ENCODE measurements around the gene STAG1.
"Not testable (repeated sequence)": the region's sequence is repeated elsewhere in the genome, so short reads cannot be mapped to it uniquely, and the experiment has no call there.

Gene STAG1

GRCh38 chr3:136512381-136512780 is 239.8 kb downstream of the STAG1 start:
- no peak for DNase-seq (ENCODE audit: low read depth in 3 of 3)

- DNase-seq (ENCODE audit: low read depth in 3 of 3), result no peak
These were observed 246.5 kb downstream of the STAG1 start for GRCh38 chr3:136505676-136506075.

DNA sequence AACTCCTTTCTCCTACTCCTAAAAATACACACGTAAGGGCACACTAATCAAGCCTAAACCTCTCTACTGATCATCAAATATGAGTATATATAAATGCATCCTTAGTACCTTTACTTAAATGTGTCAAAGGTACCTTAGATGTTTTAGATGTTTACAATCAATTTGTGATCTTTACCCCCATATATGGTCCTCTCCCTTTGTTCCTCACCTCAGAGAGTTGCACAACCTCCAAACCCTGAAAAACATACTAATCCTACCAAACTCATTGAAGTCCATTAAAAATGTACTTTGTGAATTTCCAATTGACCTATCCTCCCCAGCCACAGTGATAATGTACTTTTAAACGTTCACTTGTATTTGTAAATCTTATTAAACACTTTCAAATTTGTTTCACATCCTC is 249.1 kb downstream of the STAG1 start:
- no peak for DNase-seq (ENCODE audit: low read depth in 3 of 3)

DNA sequence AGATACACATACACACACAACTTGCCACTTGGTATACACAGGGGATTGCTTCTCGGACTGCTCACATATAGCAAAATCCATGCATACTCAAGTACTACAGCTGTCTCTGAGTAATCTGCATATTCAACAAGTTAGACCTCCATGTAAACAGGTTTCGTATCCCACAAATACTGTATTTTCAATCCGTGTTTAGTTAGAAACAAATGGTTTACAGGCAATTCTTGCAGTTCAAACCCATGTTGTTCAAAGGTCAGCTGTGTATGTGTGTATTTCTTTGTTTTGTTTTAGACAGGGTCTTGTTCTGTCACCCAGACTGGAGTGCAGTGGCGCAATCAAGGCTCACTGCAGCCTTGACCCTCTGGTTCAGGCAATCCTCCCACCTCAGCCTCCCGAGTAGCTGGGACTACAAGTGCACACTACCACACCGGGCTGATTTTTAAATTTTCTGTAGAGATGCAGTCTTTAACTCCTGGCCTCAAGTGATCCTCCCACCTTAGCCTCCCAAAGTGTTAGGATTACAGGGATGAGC is 253.2 kb downstream of the STAG1 start:
- DNase-seq (ENCODE audit: low read depth in 3 of 3), result no peak

- DNase-seq (ENCODE audit: low read depth in 3 of 3), result no peak
These were observed 257.0 kb downstream of the STAG1 start for GRCh38 chr3:136495213-136495612.

GRCh38 chr3:136490646-136491405 is 261.4 kb downstream of the STAG1 start:
- DNase-seq (ENCODE audit: low read depth in 3 of 3), result no peak

DNA sequence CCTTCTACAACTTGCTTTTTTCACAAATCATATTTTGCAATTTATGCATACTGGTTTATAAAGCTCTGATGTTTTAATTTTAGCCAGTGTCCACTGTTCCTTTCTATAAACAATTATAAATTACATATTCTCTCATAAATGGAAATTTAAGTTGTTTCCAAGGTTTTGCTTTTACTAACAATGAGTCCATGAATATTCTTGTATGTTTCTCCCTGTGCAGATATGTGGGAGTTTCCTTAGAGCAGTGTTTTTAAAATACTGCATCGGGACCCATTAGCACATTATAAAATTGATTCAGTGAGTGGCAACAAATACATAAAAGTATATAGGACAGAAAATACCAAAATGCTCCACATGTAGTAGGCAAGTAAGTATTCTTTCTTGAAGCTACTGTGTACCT is 266.4 kb downstream of the STAG1 start:
- DNase-seq (ENCODE audit: low read depth in 3 of 3), result no peak

GRCh38 chr3:136476280-136476679 is 275.9 kb downstream of the STAG1 start:
- no peak for DNase-seq (ENCODE audit: low read depth in 3 of 3)

DNA sequence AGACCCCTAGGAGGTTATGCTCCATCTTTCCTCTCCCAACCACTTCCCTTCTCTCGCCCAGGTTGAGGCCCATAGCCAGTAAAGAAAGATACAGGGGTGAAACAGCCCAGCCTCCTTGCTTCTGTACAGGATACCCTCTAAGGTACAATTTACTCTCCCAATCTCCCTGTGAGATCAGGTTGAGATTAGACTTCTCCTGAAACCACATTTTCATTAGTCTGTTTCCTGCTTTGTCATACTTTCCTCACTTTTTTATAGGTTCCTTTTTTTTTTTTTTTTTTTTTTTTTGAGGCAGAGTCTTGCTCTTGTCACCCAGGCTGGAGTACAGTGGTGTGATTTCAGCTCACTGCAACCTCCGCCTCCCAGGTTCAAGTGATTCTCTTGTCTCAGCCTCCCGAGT is 277.3 kb downstream of the STAG1 start:
- DNase-seq (ENCODE audit: low read depth in 3 of 3), result not testable (repeated sequence)

- no peak for DNase-seq (ENCODE audit: low read depth in 3 of 3)
These were observed 278.4 kb downstream of the STAG1 start for GRCh38 chr3:136473716-136474326.

DNA sequence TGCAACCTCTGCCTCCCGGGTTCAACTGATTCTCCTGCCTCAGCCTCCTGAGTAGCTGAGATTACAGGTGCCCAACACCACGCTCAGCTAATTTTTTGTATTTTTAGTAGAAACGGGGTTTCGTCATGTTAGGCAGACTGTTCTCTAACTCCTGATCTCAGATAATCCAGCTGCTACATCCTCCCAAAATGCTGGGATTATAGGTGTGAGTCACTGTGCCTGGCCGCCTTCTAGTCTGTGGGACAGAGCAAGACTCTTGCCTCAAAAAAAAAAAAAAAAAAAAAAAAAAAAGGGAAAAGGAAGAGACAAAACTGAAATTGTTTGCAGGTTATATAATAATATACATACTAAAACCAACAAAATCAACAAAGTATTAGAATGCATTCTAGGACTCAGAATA is 286.9 kb downstream of the STAG1 start:
- DNase-seq (ENCODE audit: low read depth in 3 of 3), result no peak

- DNase-seq (ENCODE audit: low read depth in 3 of 3), result no peak
These were observed 287.7 kb downstream of the STAG1 start for GRCh38 chr3:136464502-136464901.

DNA sequence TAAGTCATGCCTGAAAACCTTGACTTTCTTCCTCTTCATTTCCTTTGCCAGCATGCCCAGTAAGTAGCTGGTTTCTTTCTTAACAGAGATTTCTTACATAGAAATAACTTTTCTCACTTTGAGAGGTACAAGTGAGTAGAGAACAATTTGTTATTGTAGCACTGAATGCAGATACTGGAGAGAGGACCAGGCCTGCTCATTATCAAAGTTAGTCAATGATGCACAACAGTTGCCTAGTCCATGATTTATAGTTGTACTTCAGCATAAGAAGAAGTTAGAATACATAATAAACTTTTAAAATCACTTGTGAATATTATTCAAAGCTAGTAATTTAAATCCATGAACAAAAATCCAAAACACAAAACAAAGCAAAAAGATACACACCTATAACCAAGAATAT is 289.0 kb downstream of the STAG1 start:
- no peak for DNase-seq (ENCODE audit: low read depth in 3 of 3)

- DNase-seq (ENCODE audit: low read depth in 3 of 3), result no peak
These were observed 294.4 kb downstream of the STAG1 start for GRCh38 chr3:136457793-136458192.

DNA sequence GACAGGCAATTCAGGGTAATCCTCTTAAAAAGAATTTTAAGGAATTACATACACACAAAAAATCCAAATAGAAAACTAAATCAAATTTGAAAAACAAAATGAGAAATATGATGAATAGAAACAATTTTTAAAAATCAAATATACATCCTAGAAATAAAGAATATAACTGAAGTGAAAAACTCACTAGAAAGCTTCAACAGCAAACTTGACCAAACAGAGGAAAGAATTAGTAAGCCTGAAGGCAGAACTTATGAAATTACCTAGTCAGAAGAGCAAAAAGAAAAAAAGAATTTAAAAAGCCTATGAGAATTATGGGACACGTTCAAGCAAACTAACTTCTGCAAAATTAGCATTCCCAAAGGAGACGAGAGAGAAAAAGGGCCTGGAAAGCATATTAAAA is 296.0 kb downstream of the STAG1 start:
- no peak for DNase-seq (ENCODE audit: low read depth in 3 of 3)

DNA sequence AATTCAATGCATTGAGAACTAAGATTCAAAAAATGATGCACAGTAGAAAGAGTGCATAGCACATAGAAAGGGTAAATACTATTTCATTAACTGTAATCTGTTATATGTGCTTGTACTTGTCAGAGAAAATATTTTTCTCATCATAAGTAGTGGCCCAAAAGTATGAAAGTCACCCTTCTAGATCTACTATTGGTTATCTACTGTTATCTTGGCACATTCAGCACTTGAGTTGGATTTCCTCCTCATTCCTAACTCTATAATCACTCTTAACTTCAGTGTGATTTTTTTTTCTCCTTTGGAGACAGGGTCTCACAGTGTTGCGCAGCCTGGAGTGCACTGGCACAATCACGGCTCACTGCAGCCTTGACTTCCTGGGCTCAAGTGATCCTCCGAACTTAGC is 307.6 kb downstream of the STAG1 start:
- no peak for DNase-seq (ENCODE audit: low read depth in 3 of 3)

GRCh38 chr3:136437043-136437442 is 315.1 kb downstream of the STAG1 start:
- no peak for DNase-seq (ENCODE audit: low read depth in 3 of 3)

GRCh38 chr3:136434429-136434828 is 317.7 kb downstream of the STAG1 start:
- DNase-seq (ENCODE audit: low read depth in 3 of 3), result no peak

DNA sequence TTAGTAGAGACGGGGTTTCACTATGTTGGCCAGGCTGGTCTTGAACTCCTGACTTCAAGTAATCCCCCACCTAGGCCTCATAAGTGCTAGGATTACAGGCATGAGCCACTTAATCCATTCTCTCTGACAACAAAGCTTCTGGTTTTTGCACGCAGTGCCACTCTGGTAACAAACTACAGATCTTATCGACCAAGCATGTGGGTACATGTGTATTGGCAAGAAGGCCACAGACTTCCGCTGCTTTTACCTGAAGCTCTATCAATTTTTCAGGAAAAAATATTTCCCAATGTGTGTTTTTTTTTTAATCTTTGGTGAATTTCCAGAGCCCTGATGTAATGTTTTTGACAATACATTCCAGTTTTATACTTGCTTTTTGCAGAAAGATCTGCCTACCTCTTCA is 319.5 kb downstream of the STAG1 start:
- DNase-seq (ENCODE audit: low read depth in 3 of 3), result no peak

- no peak for DNase-seq (ENCODE audit: low read depth in 3 of 3)
These were observed 324.0 kb downstream of the STAG1 start for GRCh38 chr3:136428167-136428566.

GRCh38 chr3:136427236-136427635 is 324.9 kb downstream of the STAG1 start:
- no peak for DNase-seq (ENCODE audit: low read depth in 3 of 3)

GRCh38 chr3:136414476-136414875 is 337.7 kb downstream of the STAG1 start:
- no peak for DNase-seq (ENCODE audit: low read depth in 3 of 3)

DNA sequence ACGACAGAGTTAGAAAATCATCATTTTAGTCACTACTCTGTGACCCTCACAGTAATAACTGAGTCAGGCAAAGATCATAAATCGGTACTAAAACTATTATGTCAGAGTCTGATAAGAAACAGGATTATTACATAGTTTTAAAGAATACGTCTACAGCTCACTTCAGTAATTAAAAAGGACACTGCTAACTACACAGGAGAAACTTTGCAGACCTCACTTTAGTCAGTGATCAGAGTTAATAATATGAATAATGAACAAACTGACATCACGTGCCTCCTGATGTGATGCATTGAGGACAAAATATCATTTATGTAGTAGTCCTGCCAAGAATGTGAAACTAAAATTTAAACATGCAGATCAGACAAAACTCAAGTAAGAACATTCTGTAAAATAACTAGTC is 339.9 kb downstream of the STAG1 start:
- no peak for DNase-seq (ENCODE audit: low read depth in 3 of 3)
